ENCODE data around the gene ST6GALNAC5.

GRCh38 chr1:76933847-76934815, 66.9 kb downstream of the ST6GALNAC5 start:
- TF ChIP-seq POLR2A (IDR thresholded peaks at IDR 0.05; ENCODE audit: low read length) (no peak), GATA1 (IDR thresholded peaks at IDR 0.05; ENCODE audit: low read depth, low read length) (no peak)
